Measurements from ENCODE around the gene IFRD1.

IFRD1 gene

GRCh38 chr7:112485766-112486165, 35.5 kb downstream of the IFRD1 start:
- no peak for TF ChIP-seq CTCF (conservative IDR thresholded peaks at IDR 0.05; ENCODE audit: low read depth, low read length)
- no peak overlapping the region for H3K4me3 ChIP-seq (ENCODE audit: low read depth, low read length)
- no peak for DNase-seq (ENCODE audit: low read depth)

GRCh38 chr7:112487457-112488263, 37.4 kb downstream of the IFRD1 start:
- no peak for TF ChIP-seq CTCF (conservative IDR thresholded peaks at IDR 0.05; ENCODE audit: low read depth, low read length)
- no peak overlapping the region for H3K4me3 ChIP-seq (ENCODE audit: low read depth, low read length)
- DNase-seq (ENCODE audit: low read depth) = no peak

- DNase-seq (ENCODE audit: low read depth) = no peak
- no peak overlapping the region for H3K4me3 ChIP-seq (ENCODE audit: low read depth, low read length)
- no peak for TF ChIP-seq CTCF (conservative IDR thresholded peaks at IDR 0.05; ENCODE audit: low read depth, low read length)
Observed at GRCh38 chr7:112488264-112488552, 37.9 kb downstream of the IFRD1 start.

- no peak overlapping the region for H3K4me3 ChIP-seq (ENCODE audit: low read depth, low read length)
- no peak for DNase-seq (ENCODE audit: low read depth)
- TF ChIP-seq CTCF (conservative IDR thresholded peaks at IDR 0.05; ENCODE audit: low read depth, low read length) = no peak
Observed at GRCh38 chr7:112492186-112492585, 41.9 kb downstream of the IFRD1 start.

GRCh38 chr7:112494656-112495055, 44.4 kb downstream of the IFRD1 start:
- TF ChIP-seq CTCF (conservative IDR thresholded peaks at IDR 0.05; ENCODE audit: low read depth, low read length) = no peak
- H3K4me3 ChIP-seq (ENCODE audit: low read depth, low read length) = no peak overlapping the region
- DNase-seq (ENCODE audit: low read depth) = no peak

GRCh38 chr7:112495156-112495788, 45.0 kb downstream of the IFRD1 start:
- TF ChIP-seq CTCF (conservative IDR thresholded peaks at IDR 0.05; ENCODE audit: low read depth, low read length) = no peak
- no peak overlapping the region for H3K4me3 ChIP-seq (ENCODE audit: low read depth, low read length)
- no peak for DNase-seq (ENCODE audit: low read depth)
